Neural cell (in vitro differentiated cells): ENCODE measurements around the gene DCAF5. TPM values are rescaled to one million over a fixed set of nuclear protein-coding genes. Genes with fewer than 3 reads are reported as not detected.

Source experiments
- H2AFZ ChIP-seq: fragments of 200-600, 300-800 bp; sonication (generic), shearing (Covaris generic); 2 replicates; pipeline ENCODE4 v1.6.0; 2014; ENCODE audit warnings: low read depth, mild to moderate bottlenecking, antibody characterized with exemption, low read length, moderate library complexity
- H3F3A ChIP-seq: fragments of 200-600 bp; shearing (Covaris generic); 2 replicates; pipeline ENCODE4 v1.6.1; 2016; ENCODE audit warnings: mild to moderate bottlenecking, moderate library complexity, mixed read lengths, antibody characterized with exemption, low read length; ENCODE audit not compliant: insufficient read depth, poor library complexity, severe bottlenecking
- H3K27ac ChIP-seq: fragments of 200-600, 300-800 bp; sonication (generic), shearing (Covaris generic); 2 replicates; pipeline ENCODE4 v1.5.1; 2014; ENCODE audit warnings: mild to moderate bottlenecking, low read length, moderate library complexity
- H3K27me3 ChIP-seq: fragments of 300-800, 200-600 bp; sonication (generic), shearing (Covaris generic); 2 replicates; pipeline ENCODE4 v1.6.0; 2014; ENCODE audit warnings: mild to moderate bottlenecking, low read depth, low read length, moderate library complexity; ENCODE audit not compliant: insufficient read depth
- H3K36me3 ChIP-seq: fragments of 300-800, 200-600 bp; sonication (generic), shearing (Covaris generic); 2 replicates; pipeline ENCODE4 v1.5.1; 2014; ENCODE audit warnings: mild to moderate bottlenecking, antibody characterized with exemption, low read length, moderate library complexity; ENCODE audit not compliant: insufficient read depth
- H3K4me2 ChIP-seq: fragments of 300-800, 200-600 bp; sonication (generic), shearing (Covaris generic); 2 replicates; pipeline ENCODE4 v1.6.0; 2014; ENCODE audit warnings: mild to moderate bottlenecking, low read length
- H3K4me3 ChIP-seq: fragments of 300-800, 200-600 bp; sonication (generic), shearing (Covaris generic); 2 replicates; pipeline ENCODE4 v1.5.1; 2014; ENCODE audit warnings: mild to moderate bottlenecking, low read length, moderate library complexity
- H3K79me2 ChIP-seq: fragments of 200-600 bp; shearing (Covaris generic); replicated peaks from 2 replicates; pipeline ENCODE4 v1.6.0; 2014; ENCODE audit warnings: mild to moderate bottlenecking, low read length, moderate library complexity; ENCODE audit not compliant: insufficient read depth
- H3K9ac ChIP-seq: fragments of 300-800, 200-600 bp; sonication (generic), shearing (Covaris generic); 2 replicates; pipeline ENCODE4 v1.6.1; 2016; ENCODE audit warnings: mild to moderate bottlenecking, low read length, mixed read lengths
- H3K9me2 ChIP-seq: fragments of 200-600 bp; shearing (Covaris generic); 2 replicates; pipeline ENCODE4 v1.6.1; 2016; ENCODE audit warnings: mild to moderate bottlenecking, low read length, mixed read lengths; ENCODE audit not compliant: insufficient read depth
- H3K9me3 ChIP-seq: fragments of 200-600, 300-800 bp; sonication (generic), shearing (Covaris generic); 2 replicates; pipeline ENCODE4 v1.6.1; 2016; ENCODE audit warnings: mild to moderate bottlenecking, mixed run types, low read length, moderate library complexity, mixed read lengths
- H4K20me1 ChIP-seq: fragments of 200-600 bp; shearing (Covaris generic); 2 replicates; pipeline ENCODE4 v1.6.1; 2016; ENCODE audit warnings: mild to moderate bottlenecking, mixed run types; ENCODE audit not compliant: insufficient read depth
- EP300 ChIP-seq: fragments of 450-650 bp; conservative IDR thresholded peaks from 2 replicates; pipeline ENCODE4 v1.6.1; 2014; ENCODE audit warnings: antibody characterized with exemption, mild to moderate bottlenecking, moderate library complexity; ENCODE audit not compliant: poor library complexity, severe bottlenecking
- EZH2 ChIP-seq: fragments of 200-600, 300-800 bp; shearing (Covaris generic), sonication (generic); IDR thresholded peaks from 2 replicates; pipeline ENCODE4 v1.6.1; 2014; ENCODE audit warnings: antibody characterized with exemption, low read length, borderline replicate concordance, mild to moderate bottlenecking; ENCODE audit not compliant: insufficient read depth, poor library complexity, severe bottlenecking
- MXI1 ChIP-seq: fragments of 450-650 bp; conservative IDR thresholded peaks from 2 replicates; pipeline ENCODE4 v1.6.1; 2014; ENCODE audit warnings: antibody characterized with exemption, mild to moderate bottlenecking; ENCODE audit not compliant: poor library complexity, severe bottlenecking
- POLR2AphosphoS5 ChIP-seq: IDR thresholded peaks from 2 replicates; pipeline ENCODE4 v1.6.1; 2012
- RAD21 ChIP-seq: fragments of 450-650 bp; conservative IDR thresholded peaks from 2 replicates; pipeline ENCODE4 v1.6.1; 2014; ENCODE audit warnings: antibody characterized with exemption, mild to moderate bottlenecking, moderate library complexity
- SMC3 ChIP-seq: fragments of 450-650 bp; conservative IDR thresholded peaks from 2 replicates; pipeline ENCODE4 v1.6.1; 2014; ENCODE audit warnings: antibody characterized with exemption, mild to moderate bottlenecking, moderate library complexity; ENCODE audit not compliant: poor library complexity
- TAF1 ChIP-seq: IDR thresholded peaks from 2 replicates; pipeline ENCODE4 v1.6.1; 2012; ENCODE audit warnings: low read depth
- polyA plus RNA-seq: library from polyadenylated mRNA; depleted of rRNA; stranded (reverse); fragments of >200 nt; gene quantifications from 2 replicates; pipeline ENCODE4 v1.2.3, GENCODE V29; 2014
- TF ChIP-seq, protein P1 (sequence below): IDR thresholded peaks from 2 replicates; pipeline ENCODE4 v1.6.1; 2012; ENCODE audit warnings: borderline replicate concordance
- TF ChIP-seq, protein P2 (sequence below): fragments of 450-650 bp; IDR thresholded peaks from 2 replicates; pipeline ENCODE4 v1.5.1; 2014; ENCODE audit warnings: antibody characterized with exemption, mild to moderate bottlenecking, moderate library complexity; ENCODE audit not compliant: poor library complexity, severe bottlenecking

DCAF5 gene
- polyA plus RNA-seq, 1 donor from 2014 or later: 33.5 TPM

DNA sequence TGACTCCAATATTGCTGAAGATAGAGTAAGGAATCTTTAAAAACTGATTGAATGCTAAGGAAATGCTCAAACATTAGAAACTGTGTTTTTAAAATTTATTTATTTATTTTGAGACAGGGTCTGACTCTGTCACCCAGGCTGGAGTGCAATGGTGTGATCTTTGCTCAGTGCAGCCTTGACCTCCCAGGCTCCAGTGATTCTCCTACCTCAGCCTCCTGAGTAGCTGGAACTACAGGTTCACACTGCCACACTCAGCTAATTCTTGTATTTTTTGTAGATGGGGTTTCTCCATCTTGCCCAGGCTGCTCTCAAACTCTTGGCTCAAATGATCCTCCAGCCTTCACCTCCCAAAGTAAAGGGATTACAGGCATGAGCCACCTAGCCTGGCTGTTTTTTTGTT is 3.3 kb upstream of the DCAF5 start:
- Histone ChIP-seq H3K9me2 (no peaks in the 10 kb centered on the region), H4K20me1 (no peaks in the 10 kb centered on the region), H3K4me3 (no peak overlapping the region), H3K9me3 (no peaks in the 10 kb centered on the region), H3F3A (no peaks in the 10 kb centered on the region), H3K79me2 (peaks cover 1% of the 10 kb centered on the region), H3K27ac (no peak overlapping the region), H2AFZ (no peak overlapping the region), H3K27me3 (no peaks in the 10 kb centered on the region), H3K36me3 (no peaks in the 10 kb centered on the region), H3K9ac (no peak overlapping the region), H3K4me2 (no peak overlapping the region)
- TF ChIP-seq POLR2AphosphoS5 (no peak), RAD21 (no peak), EP300 (no peak), MXI1 (no peak), TAF1 (no peak), EZH2 (no peak), SMC3 (no peak)
- TF ChIP-seq, protein P1, sequence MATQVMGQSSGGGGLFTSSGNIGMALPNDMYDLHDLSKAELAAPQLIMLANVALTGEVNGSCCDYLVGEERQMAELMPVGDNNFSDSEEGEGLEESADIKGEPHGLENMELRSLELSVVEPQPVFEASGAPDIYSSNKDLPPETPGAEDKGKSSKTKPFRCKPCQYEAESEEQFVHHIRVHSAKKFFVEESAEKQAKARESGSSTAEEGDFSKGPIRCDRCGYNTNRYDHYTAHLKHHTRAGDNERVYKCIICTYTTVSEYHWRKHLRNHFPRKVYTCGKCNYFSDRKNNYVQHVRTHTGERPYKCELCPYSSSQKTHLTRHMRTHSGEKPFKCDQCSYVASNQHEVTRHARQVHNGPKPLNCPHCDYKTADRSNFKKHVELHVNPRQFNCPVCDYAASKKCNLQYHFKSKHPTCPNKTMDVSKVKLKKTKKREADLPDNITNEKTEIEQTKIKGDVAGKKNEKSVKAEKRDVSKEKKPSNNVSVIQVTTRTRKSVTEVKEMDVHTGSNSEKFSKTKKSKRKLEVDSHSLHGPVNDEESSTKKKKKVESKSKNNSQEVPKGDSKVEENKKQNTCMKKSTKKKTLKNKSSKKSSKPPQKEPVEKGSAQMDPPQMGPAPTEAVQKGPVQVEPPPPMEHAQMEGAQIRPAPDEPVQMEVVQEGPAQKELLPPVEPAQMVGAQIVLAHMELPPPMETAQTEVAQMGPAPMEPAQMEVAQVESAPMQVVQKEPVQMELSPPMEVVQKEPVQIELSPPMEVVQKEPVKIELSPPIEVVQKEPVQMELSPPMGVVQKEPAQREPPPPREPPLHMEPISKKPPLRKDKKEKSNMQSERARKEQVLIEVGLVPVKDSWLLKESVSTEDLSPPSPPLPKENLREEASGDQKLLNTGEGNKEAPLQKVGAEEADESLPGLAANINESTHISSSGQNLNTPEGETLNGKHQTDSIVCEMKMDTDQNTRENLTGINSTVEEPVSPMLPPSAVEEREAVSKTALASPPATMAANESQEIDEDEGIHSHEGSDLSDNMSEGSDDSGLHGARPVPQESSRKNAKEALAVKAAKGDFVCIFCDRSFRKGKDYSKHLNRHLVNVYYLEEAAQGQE: no peak
- TF ChIP-seq, protein P2, sequence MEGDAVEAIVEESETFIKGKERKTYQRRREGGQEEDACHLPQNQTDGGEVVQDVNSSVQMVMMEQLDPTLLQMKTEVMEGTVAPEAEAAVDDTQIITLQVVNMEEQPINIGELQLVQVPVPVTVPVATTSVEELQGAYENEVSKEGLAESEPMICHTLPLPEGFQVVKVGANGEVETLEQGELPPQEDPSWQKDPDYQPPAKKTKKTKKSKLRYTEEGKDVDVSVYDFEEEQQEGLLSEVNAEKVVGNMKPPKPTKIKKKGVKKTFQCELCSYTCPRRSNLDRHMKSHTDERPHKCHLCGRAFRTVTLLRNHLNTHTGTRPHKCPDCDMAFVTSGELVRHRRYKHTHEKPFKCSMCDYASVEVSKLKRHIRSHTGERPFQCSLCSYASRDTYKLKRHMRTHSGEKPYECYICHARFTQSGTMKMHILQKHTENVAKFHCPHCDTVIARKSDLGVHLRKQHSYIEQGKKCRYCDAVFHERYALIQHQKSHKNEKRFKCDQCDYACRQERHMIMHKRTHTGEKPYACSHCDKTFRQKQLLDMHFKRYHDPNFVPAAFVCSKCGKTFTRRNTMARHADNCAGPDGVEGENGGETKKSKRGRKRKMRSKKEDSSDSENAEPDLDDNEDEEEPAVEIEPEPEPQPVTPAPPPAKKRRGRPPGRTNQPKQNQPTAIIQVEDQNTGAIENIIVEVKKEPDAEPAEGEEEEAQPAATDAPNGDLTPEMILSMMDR: no peak

DNA sequence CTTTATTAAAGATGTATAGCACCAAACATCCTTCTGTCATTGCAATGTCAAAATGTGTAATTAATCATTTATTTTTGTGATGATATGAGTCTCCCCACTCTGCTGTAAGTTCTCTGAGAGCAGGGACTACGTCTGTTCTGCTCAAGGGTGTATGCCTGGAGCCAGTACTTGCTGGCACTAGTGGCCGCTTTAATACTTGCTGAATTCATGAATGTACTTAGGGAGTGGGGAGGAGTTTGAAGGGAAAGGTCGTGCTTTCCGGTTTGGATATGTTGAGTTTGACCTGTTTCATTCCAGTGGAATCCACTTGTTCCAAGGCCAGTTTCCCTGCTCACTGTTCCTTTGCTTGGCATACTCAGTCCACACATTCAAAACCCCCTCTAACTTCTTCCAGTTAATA is 1.9 kb upstream of the DCAF5 start:
- Histone ChIP-seq H4K20me1 (no peaks in the 10 kb centered on the region), H3K4me3 (no peak overlapping the region), H2AFZ (no peak overlapping the region), H3K9me2 (no peaks in the 10 kb centered on the region), H3K27me3 (no peaks in the 10 kb centered on the region), H3K9ac (no peak overlapping the region), H3K79me2 (peaks cover 16% of the 10 kb centered on the region), H3K36me3 (no peaks in the 10 kb centered on the region), H3K27ac (no peak overlapping the region), H3K4me2 (no peak overlapping the region), H3F3A (no peaks in the 10 kb centered on the region), H3K9me3 (no peaks in the 10 kb centered on the region)
- TF ChIP-seq EP300 (no peak), EZH2 (no peak), POLR2AphosphoS5 (no peak), MXI1 (no peak), SMC3 (no peak), RAD21 (no peak), TAF1 (no peak)
- TF ChIP-seq, protein P1: no peak
- TF ChIP-seq, protein P2: no peak
